ENCODE results near the gene SCARB1.

SCARB1 gene

GRCh38 chr12:124837958-124838803, 25.5 kb downstream of the SCARB1 start:
- DNase-seq (ENCODE audit: low spot score): no peak
- in situ Hi-C loops (cut with MboI; ENCODE audit: low sequenced_read_pairs, unreplicated experiment): no loop called here
- TF ChIP-seq, protein P1, sequence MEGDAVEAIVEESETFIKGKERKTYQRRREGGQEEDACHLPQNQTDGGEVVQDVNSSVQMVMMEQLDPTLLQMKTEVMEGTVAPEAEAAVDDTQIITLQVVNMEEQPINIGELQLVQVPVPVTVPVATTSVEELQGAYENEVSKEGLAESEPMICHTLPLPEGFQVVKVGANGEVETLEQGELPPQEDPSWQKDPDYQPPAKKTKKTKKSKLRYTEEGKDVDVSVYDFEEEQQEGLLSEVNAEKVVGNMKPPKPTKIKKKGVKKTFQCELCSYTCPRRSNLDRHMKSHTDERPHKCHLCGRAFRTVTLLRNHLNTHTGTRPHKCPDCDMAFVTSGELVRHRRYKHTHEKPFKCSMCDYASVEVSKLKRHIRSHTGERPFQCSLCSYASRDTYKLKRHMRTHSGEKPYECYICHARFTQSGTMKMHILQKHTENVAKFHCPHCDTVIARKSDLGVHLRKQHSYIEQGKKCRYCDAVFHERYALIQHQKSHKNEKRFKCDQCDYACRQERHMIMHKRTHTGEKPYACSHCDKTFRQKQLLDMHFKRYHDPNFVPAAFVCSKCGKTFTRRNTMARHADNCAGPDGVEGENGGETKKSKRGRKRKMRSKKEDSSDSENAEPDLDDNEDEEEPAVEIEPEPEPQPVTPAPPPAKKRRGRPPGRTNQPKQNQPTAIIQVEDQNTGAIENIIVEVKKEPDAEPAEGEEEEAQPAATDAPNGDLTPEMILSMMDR (IDR thresholded peaks at IDR 0.05; ENCODE audit: borderline replicate concordance, control extremely low read depth, extremely low read depth, insufficient read depth, missing control alignments): no peak

GRCh38 chr12:124837249-124837897, 26.3 kb downstream of the SCARB1 start:
- DNase-seq (ENCODE audit: low spot score): no peak
- TF ChIP-seq, protein P1 (IDR thresholded peaks at IDR 0.05; ENCODE audit: borderline replicate concordance, control extremely low read depth, extremely low read depth, insufficient read depth, missing control alignments): no peak
- in situ Hi-C loops (cut with MboI; ENCODE audit: low sequenced_read_pairs, unreplicated experiment): no loop called here

- TF ChIP-seq, protein P1 (IDR thresholded peaks at IDR 0.05; ENCODE audit: borderline replicate concordance, control extremely low read depth, extremely low read depth, insufficient read depth, missing control alignments): no peak
- DNase-seq (ENCODE audit: low spot score): no peak
- in situ Hi-C loops (cut with MboI; ENCODE audit: low sequenced_read_pairs, unreplicated experiment): no loop called here
These were observed 26.9 kb downstream of the SCARB1 start for GRCh38 chr12:124836759-124837158.

GRCh38 chr12:124835656-124836410, 27.8 kb downstream of the SCARB1 start:
- TF ChIP-seq, protein P1 (IDR thresholded peaks at IDR 0.05; ENCODE audit: borderline replicate concordance, control extremely low read depth, extremely low read depth, insufficient read depth, missing control alignments): no peak
- DNase-seq (ENCODE audit: low spot score): no peak
- in situ Hi-C loops (cut with MboI; ENCODE audit: low sequenced_read_pairs, unreplicated experiment): no loop called here

DNA sequence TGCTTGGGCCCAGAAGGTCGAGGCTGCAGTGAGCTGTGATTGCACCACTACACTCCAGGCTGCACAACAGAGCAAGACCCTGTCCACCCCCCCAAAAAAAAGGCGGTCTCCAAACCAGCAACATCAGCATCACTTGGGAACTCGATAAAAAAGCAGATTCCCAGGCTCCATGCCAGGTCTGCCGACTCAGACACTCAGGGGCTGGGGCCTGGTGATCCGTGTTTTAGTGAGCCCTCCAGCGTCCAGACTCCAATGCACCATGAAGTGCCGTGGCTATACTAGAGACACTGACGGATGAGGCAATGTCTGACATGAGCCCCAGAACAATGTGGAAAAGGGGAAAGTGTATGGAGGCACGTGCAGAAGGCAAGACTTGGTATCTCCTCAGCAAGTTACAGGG, 28.8 kb downstream of the SCARB1 start:
- in situ Hi-C loops (cut with MboI; ENCODE audit: low sequenced_read_pairs, unreplicated experiment): no loop called here
- TF ChIP-seq, protein P1 (IDR thresholded peaks at IDR 0.05; ENCODE audit: borderline replicate concordance, control extremely low read depth, extremely low read depth, insufficient read depth, missing control alignments): no peak
- no peak for DNase-seq (ENCODE audit: low spot score)

- in situ Hi-C loops (cut with MboI; ENCODE audit: low sequenced_read_pairs, unreplicated experiment): no loop called here
- DNase-seq (ENCODE audit: low spot score): no peak
- TF ChIP-seq, protein P1 (IDR thresholded peaks at IDR 0.05; ENCODE audit: borderline replicate concordance, control extremely low read depth, extremely low read depth, insufficient read depth, missing control alignments): no peak
These were observed 30.0 kb downstream of the SCARB1 start for GRCh38 chr12:124833693-124834122.
